Natural killer cell (primary cell): ENCODE results near the gene BCL2L11. TPM values are rescaled to one million over a fixed set of nuclear protein-coding genes. Genes with fewer than 3 reads are reported as not detected.

Source experiments
- ATAC-seq, 3 donors: fragments of 150-1000 bp in 2 of 3; fragments of 200-7000 bp in 1 of 3; cut with Tn5 transposase; 1 replicate in 1 of 3; 2 replicates in 2 of 3; pipeline ENCODE4 v1.10.0; 2021; ENCODE audit warnings: mild to moderate bottlenecking in 2 of 3, moderate library complexity in 2 of 3
- DNase-seq, 2 donors: peaks; one replicate each; pipeline versions ENCODE4 v3.0.0 to v3.0.0-alpha.2; 2013 to 2021; ENCODE audit warnings: mixed read lengths in 1 of 2
- H3K27ac ChIP-seq: one replicate; pipeline ENCODE4 v1.5.1; 2013; ENCODE audit warnings: mild to moderate bottlenecking, low read length
- H3K27me3 ChIP-seq: one replicate; pipeline ENCODE4 v1.6.1; 2013; ENCODE audit warnings: low read length; ENCODE audit not compliant: control insufficient read depth, insufficient read depth
- H3K36me3 ChIP-seq: one replicate; pipeline ENCODE4 v1.6.1; 2013; ENCODE audit warnings: low read length; ENCODE audit not compliant: control insufficient read depth, insufficient read depth
- H3K4me1 ChIP-seq: one replicate; pipeline ENCODE4 v1.6.1; 2013; ENCODE audit warnings: low read length; ENCODE audit not compliant: control insufficient read depth, insufficient read depth
- H3K4me3 ChIP-seq: one replicate; pipeline ENCODE4 v1.5.1; 2013; ENCODE audit warnings: low read length
- H3K9me3 ChIP-seq: one replicate; pipeline ENCODE4 v1.6.1; 2013; ENCODE audit warnings: low read length; ENCODE audit not compliant: control insufficient read depth, insufficient read depth
- H3K27ac Mint-ChIP-seq, 2 donors: one replicate each; pipeline ENCODE4 v1.8.0; 2022; ENCODE audit warnings: mild to moderate bottlenecking in 2 of 2, mixed read lengths in 2 of 2, moderate library complexity in 1 of 2
- H3K27me3 Mint-ChIP-seq, 2 donors: one replicate each; pipeline ENCODE4 v1.8.0; 2022; ENCODE audit warnings: low read depth in 2 of 2, mixed read lengths in 2 of 2
- H3K36me3 Mint-ChIP-seq: one replicate; pipeline ENCODE4 v1.8.0; 2022; ENCODE audit warnings: mixed read lengths
- H3K4me1 Mint-ChIP-seq, 2 donors: one replicate each; pipeline ENCODE4 v1.8.0; 2022; ENCODE audit warnings: mixed read lengths in 2 of 2
- H3K4me3 Mint-ChIP-seq: one replicate; pipeline ENCODE4 v1.8.0; 2022; ENCODE audit warnings: mild to moderate bottlenecking, moderate library complexity, mixed read lengths
- H3K9me3 Mint-ChIP-seq, 2 donors: one replicate each; pipeline ENCODE4 v1.8.0; 2022; ENCODE audit warnings: mixed read lengths in 2 of 2
- CTCF ChIP-seq: fragments of 200-600 bp; IDR thresholded peaks from one replicate; pipeline ENCODE4 v1.8.0; 2022; ENCODE audit warnings: antibody characterized with exemption
- WGBS: methylation state at CpG from one replicate; pipeline ENCODE4 v1.1.7; 2013; ENCODE audit warnings: missing lambda C conversion rate; ENCODE audit not compliant: insufficient coverage; 5-methylcytosine and 5-hydroxymethylcytosine counted together
- intact Hi-C: fragments of 100-400 bp; cut with micrococcal nuclease; formaldehyde crosslinking; loops from one replicate; pipeline ENCODE4 v1.14.2; 2022
- total RNA-seq, 4 donors: library from RNA; stranded (reverse); fragments of 120-200 nt in 1 of 4; gene quantifications; one replicate each; pipeline versions ENCODE4 v1.2.3 to v1.2.4, GENCODE V29; 2013 to 2022

BCL2L11 gene
- total RNA-seq, 3 donors from 2014 or later (not counting 1 experiment from before 2014, with no cell fraction given): 27.4 to 56.9 (median 39.9) TPM

- WGBS: 54% methylated on average over 7 of the region's 7 CpGs
These were observed 75.7 kb downstream of the BCL2L11 start for GRCh38 chr2:111196435-111196834.

GRCh38 chr2:111198701-111199100 is 78.0 kb downstream of the BCL2L11 start:
- no peak overlapping the region for H3K27ac ChIP-seq
- intact Hi-C loops: no loop called here
- no peaks in the 10 kb centered on the region for H3K36me3 ChIP-seq
- Mint-ChIP-seq H3K9me3 (no peaks in the 10 kb centered on the region), H3K4me1 (peaks cover 29 to 33% of the 10 kb centered on the region in 2 donors), H3K27me3 (peaks cover 2 to 12% of the 10 kb centered on the region in 2 donors), H3K36me3 (no peaks in the 10 kb centered on the region), H3K4me3 (no peak overlapping the region), H3K27ac (no peak overlapping the region)
- peaks cover 19% of the 10 kb centered on the region for H3K4me1 ChIP-seq
- H3K27me3 ChIP-seq: no peaks in the 10 kb centered on the region
- 85% methylated on average over 9 of the region's 9 CpGs for WGBS
- H3K9me3 ChIP-seq: no peaks in the 10 kb centered on the region
- ATAC-seq: no peak
- TF ChIP-seq CTCF: no peak
- H3K4me3 ChIP-seq: no peak overlapping the region
- DNase-seq: no peak

More at GRCh38 chr2:111196435-111196834, 75.7 kb downstream of the BCL2L11 start:
- intact Hi-C loops: no loop called here
- DNase-seq (peak in 1 of 2 donors; percentile 25), ATAC-seq (peak; percentile 17 to 47 (median 46))
- H3K9me3 Mint-ChIP-seq: no peaks in the 10 kb centered on the region
- Histone ChIP-seq H3K4me1 (peaks cover 19% of the 10 kb centered on the region), H3K27me3 (no peaks in the 10 kb centered on the region), H3K27ac (no peak overlapping the region), H3K9me3 (no peaks in the 10 kb centered on the region), H3K4me3 (no peak overlapping the region), H3K36me3 (no peaks in the 10 kb centered on the region)
- H3K4me1 Mint-ChIP-seq: peaks cover 37 to 41% of the 10 kb centered on the region in 2 donors
- peaks cover 2 to 12% of the 10 kb centered on the region in 2 donors for H3K27me3 Mint-ChIP-seq
- H3K27ac Mint-ChIP-seq: peak overlapping the region in 1 of 2 donors; percentile 31
- peak overlapping the region; percentile 49 for H3K4me3 Mint-ChIP-seq
- TF ChIP-seq CTCF: no peak
- H3K36me3 Mint-ChIP-seq: no peaks in the 10 kb centered on the region

- Mint-ChIP-seq H3K27ac (no peak overlapping the region), H3K27me3 (peaks cover 2 to 12% of the 10 kb centered on the region in 2 donors)
These were observed 79.1 kb downstream of the BCL2L11 start for GRCh38 chr2:111199840-111200239.

More at GRCh38 chr2:111199840-111200239, 79.1 kb downstream of the BCL2L11 start:
- intact Hi-C loops: no loop called here
- ATAC-seq: no peak
- Histone ChIP-seq H3K4me3 (no peak overlapping the region), H3K9me3 (no peaks in the 10 kb centered on the region), H3K27me3 (no peaks in the 10 kb centered on the region), H3K27ac (no peak overlapping the region), H3K36me3 (no peaks in the 10 kb centered on the region), H3K4me1 (peaks cover 13% of the 10 kb centered on the region)
- peaks cover 23 to 30% of the 10 kb centered on the region in 2 donors for H3K4me1 Mint-ChIP-seq
- H3K36me3 Mint-ChIP-seq: no peaks in the 10 kb centered on the region
- 86% methylated on average over 10 of the region's 10 CpGs for WGBS
- no peak for TF ChIP-seq CTCF
- no peaks in the 10 kb centered on the region for H3K9me3 Mint-ChIP-seq
- no peak for DNase-seq
- H3K4me3 Mint-ChIP-seq: no peak overlapping the region
